ENCODE results near the gene ISOC2.

DNA sequence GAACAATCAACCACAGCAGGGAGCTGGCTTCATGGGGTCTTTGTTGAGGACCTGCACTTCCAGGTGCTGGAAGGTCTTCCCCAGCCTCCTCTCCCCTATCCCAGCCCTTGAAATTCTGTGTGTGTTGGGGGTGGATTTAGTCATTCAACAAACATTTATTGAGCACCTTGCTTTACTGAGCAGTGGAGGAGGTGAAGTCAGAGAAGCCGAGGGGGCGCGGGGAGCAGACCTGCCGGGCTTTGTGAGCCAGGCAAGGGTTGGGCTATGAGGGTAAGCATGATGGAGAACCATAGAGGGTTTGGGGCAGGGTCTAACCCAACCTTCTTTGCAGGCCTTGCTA lies 6.6 kb upstream of the ISOC2 start:
- TF ChIP-seq, protein P1, sequence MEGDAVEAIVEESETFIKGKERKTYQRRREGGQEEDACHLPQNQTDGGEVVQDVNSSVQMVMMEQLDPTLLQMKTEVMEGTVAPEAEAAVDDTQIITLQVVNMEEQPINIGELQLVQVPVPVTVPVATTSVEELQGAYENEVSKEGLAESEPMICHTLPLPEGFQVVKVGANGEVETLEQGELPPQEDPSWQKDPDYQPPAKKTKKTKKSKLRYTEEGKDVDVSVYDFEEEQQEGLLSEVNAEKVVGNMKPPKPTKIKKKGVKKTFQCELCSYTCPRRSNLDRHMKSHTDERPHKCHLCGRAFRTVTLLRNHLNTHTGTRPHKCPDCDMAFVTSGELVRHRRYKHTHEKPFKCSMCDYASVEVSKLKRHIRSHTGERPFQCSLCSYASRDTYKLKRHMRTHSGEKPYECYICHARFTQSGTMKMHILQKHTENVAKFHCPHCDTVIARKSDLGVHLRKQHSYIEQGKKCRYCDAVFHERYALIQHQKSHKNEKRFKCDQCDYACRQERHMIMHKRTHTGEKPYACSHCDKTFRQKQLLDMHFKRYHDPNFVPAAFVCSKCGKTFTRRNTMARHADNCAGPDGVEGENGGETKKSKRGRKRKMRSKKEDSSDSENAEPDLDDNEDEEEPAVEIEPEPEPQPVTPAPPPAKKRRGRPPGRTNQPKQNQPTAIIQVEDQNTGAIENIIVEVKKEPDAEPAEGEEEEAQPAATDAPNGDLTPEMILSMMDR (conservative IDR thresholded peaks at IDR 0.05; ENCODE audit: low read length) = peak; percentile 17; the same call in 1 of the 2 replicates
- no peak for TF ChIP-seq EZH2phosphoT487 (IDR thresholded peaks at IDR 0.05; ENCODE audit: borderline replicate concordance)
